Keratinocyte (primary cell): ENCODE data around the gene NUDT3.

Source experiments
- CTCF ChIP-seq, 3 experiments: IDR thresholded peaks in 1 of 3; conservative IDR thresholded peaks in 1 of 3; optimal IDR thresholded peaks in 1 of 3; 2 replicates in 2 of 3; 3 replicates in 1 of 3; pipeline versions ENCODE3 to v1.5.1; 2011; ENCODE audit warnings: low read length in 3 of 3, mild to moderate bottlenecking in 3 of 3, moderate library complexity in 2 of 3, control low read depth in 1 of 3, inconsistent platforms in 1 of 3; ENCODE audit not compliant: insufficient read depth in 2 of 3; ENCODE audit errors: extremely low read depth in 1 of 3
- EZH2 ChIP-seq: IDR thresholded peaks from one replicate; pipeline ENCODE4 v1.6.1; 2012; ENCODE audit warnings: inconsistent platforms, mild to moderate bottlenecking, low read length, moderate library complexity

GRCh38 chr6:34260576-34261267, 131.7 kb downstream of the NUDT3 start:
- TF ChIP-seq CTCF (optimal IDR thresholded peaks at IDR 0.05 in 1 of 3, IDR thresholded peaks at IDR 0.05 in 1 of 3, conservative IDR thresholded peaks at IDR 0.05 in 1 of 3; ENCODE audit: extremely low read depth in 1 of 3, insufficient read depth in 2 of 3, low read length in 3 of 3) (no peak), EZH2 (no peak)
